Measurements from ENCODE around the gene EPN3.

The EPN3 gene

GRCh38 chr17:50549969-50550368 lies 17.4 kb downstream of the EPN3 start:
- no peak for DNase-seq (ENCODE audit: low spot score)

GRCh38 chr17:50550661-50551432 lies 18.3 kb downstream of the EPN3 start:
- DNase-seq (ENCODE audit: low spot score), result peak; percentile 88

- DNase-seq (ENCODE audit: low spot score), result no peak
Measured at GRCh38 chr17:50551433-50551815, 18.9 kb downstream of the EPN3 start.

- DNase-seq (ENCODE audit: low spot score), result no peak
Measured at GRCh38 chr17:50551884-50552283, 19.3 kb downstream of the EPN3 start.

- no peak for DNase-seq (ENCODE audit: low spot score)
Measured at GRCh38 chr17:50554201-50554600, 21.7 kb downstream of the EPN3 start.

GRCh38 chr17:50556803-50557202 lies 24.3 kb downstream of the EPN3 start:
- no peak for DNase-seq (ENCODE audit: low spot score)

- DNase-seq (ENCODE audit: low spot score), result no peak
Measured at GRCh38 chr17:50557630-50558029, 25.1 kb downstream of the EPN3 start.

GRCh38 chr17:50558091-50558490 lies 25.6 kb downstream of the EPN3 start:
- DNase-seq (ENCODE audit: low spot score), result no peak

- no peak for DNase-seq (ENCODE audit: low spot score)
Measured at GRCh38 chr17:50558581-50558940, 26.0 kb downstream of the EPN3 start.

- DNase-seq (ENCODE audit: low spot score), result no peak
Measured at GRCh38 chr17:50558941-50559614, 26.5 kb downstream of the EPN3 start.

- peak; percentile 66 for DNase-seq (ENCODE audit: low spot score)
Measured at GRCh38 chr17:50559674-50560184, 27.2 kb downstream of the EPN3 start.

- peak; percentile 96 for DNase-seq (ENCODE audit: low spot score)
Measured at GRCh38 chr17:50560185-50560824, 27.8 kb downstream of the EPN3 start, which contains the start of gene CACNA1G. TSS of gene CACNA1G (plus strand) at chr17:50560715. CDS start at chr17:50561460, 745 bp downstream.

GRCh38 chr17:50560931-50561745 lies 28.6 kb downstream of the EPN3 start:
- DNase-seq (ENCODE audit: low spot score), result no peak

- DNase-seq (ENCODE audit: low spot score), result no peak
Measured at GRCh38 chr17:50561746-50562141, 29.2 kb downstream of the EPN3 start.

- no peak for DNase-seq (ENCODE audit: low spot score)
Measured at GRCh38 chr17:50562242-50563091, 29.9 kb downstream of the EPN3 start.

- no peak for DNase-seq (ENCODE audit: low spot score)
Measured at GRCh38 chr17:50563092-50563511, 30.6 kb downstream of the EPN3 start.

- peak; percentile 95 for DNase-seq (ENCODE audit: low spot score)
Measured at GRCh38 chr17:50564916-50565315, 32.4 kb downstream of the EPN3 start.

- DNase-seq (ENCODE audit: low spot score), result peak; percentile 38
Measured at GRCh38 chr17:50565402-50566350, 33.1 kb downstream of the EPN3 start.

GRCh38 chr17:50566886-50567285 lies 34.4 kb downstream of the EPN3 start:
- DNase-seq (ENCODE audit: low spot score), result no peak

GRCh38 chr17:50568659-50569058 lies 36.1 kb downstream of the EPN3 start:
- DNase-seq (ENCODE audit: low spot score), result no peak
